Activated CD4-positive, alpha-beta T cell treated with anti-CD3 and anti-CD28 coated beads, Interleukin-2, Interleukin-6, amounts not matched to agents 100 ng/mL and 50 ng/mL, durations not matched to agents 16 hours and 8 hours (primary cell): ENCODE data around the gene RPL9.
"Not testable (repeated sequence)": the region's sequence is repeated elsewhere in the genome, so short reads cannot be mapped to it uniquely, and the experiment has no call there.

Experiments
- DNase-seq: peaks from one replicate; pipeline ENCODE4 v3.0.0-alpha.2; 2020

The RPL9 gene

GRCh38 chr4:39458505-39459300, at the start of gene RPL9, which contains the start of gene LIAS:
Gene RPL9 (minus strand): TSS chr4:39458922. CDS start chr4:39458439, 483 bp downstream.
Gene LIAS (plus strand): TSS chr4:39459056. CDS start chr4:39459118, 62 bp downstream.
- DNase-seq = peak; percentile 96

- no peak for DNase-seq
Observed at GRCh38 chr4:39505581-39505980, 46.9 kb upstream of the RPL9 start.

DNA sequence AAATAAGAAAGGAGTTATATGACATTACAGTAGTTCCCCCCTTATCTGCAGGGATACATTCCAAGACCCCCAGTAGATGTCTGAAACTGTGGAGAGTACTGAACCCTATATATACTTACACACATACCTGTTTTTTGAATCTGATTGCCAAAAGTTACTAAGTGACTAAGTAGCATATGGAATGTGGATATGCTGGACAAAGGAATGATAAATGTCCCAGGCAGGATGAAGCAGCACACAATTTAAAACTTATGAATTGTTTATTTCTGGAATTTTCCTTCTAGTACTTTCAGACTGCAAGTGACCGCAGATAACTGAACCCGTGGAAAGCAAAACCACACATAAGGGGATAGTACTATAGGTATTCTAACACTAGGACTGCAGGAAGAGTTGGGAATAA, 45.8 kb upstream of the RPL9 start:
- DNase-seq = no peak

GRCh38 chr4:39502664-39503035, 43.9 kb upstream of the RPL9 start:
- not testable (repeated sequence) for DNase-seq

GRCh38 chr4:39502019-39502663, 43.4 kb upstream of the RPL9 start:
- DNase-seq = no peak

DNA sequence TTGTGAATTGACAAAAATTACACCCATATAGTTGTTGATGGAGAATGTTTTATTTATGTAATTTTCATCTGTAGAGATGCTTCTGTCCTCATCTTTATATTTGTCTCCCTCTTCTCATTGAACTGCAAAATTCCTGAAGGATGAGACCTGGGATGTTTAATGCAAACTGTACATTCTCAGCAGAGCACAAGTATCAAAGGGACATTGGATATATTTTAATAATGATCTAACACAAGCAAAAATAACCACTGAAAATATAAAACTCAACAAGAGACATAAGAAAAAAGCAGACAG, 40.0 kb upstream of the RPL9 start:
- DNase-seq = no peak

DNA sequence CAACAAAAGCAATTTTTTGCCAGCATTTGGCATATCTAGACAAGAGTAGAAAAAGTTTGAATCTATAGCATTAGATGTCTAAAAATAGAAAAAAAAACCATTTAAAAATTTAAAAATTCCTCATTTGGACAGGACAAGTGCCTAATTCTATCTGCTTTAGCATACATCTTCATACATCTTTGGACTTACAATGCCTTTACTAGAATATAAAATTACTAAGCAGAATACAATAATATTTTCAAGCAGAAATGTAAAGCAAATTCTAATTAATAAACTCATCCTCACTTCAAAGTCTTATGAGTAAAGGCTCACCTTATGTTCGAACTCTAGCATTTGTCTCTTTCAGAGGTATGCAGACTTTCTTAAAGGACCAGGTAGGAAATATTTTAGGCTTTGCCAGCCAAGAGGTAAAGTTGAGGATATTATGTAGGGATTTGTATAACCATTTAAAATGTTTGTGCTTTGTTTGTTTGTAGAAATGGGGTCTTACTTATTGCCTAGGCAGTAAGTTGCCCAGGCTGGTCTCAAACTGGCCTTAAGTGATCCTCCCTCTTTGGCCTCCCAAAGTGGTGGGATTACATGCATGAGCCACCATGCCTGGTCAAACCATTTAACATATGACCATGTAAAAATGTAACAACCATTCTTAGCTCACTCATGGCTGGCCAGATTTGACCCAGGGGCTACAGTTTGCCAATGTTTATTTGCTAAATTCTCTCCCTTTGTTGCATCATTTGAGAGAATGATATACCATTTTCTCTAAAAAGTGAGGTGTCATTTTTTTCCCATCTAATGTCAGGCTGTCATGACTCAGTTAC, 39.4 kb upstream of the RPL9 start:
- no peak for DNase-seq

DNA sequence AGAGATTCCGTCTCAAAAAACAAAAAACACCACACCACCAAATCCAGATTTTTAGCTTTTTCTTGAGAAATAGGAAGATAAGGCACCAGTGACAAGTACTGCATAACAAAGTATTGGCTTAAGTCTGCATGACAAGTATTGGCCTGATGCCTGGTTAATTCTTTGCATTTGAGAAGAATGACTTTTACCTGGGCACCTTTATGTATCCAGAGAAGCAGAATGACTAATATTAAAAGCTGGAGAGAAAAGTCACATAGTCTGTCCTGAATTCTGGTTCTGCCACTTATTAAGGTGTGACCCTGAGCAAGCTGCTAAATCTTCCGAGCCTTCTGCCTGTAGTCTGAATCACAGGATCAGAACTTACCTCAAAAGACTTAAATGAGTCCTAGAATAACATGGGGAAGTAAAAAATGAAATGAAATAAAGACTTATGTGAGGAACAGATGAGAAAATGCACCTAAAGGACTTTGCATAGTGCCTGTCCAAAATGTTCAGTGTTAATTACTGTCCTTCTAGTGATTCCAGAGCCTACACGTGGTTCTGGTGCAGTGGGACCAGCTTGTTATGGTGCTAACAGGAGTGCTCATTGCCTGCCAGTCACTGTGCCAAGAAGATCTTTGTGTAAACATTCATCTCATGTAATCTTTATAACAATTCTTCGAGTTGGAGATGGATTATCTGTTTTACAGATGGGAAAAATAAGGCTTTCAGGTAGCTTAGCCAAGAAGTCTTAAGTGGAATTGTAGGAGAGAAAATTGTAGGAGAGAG, 36.9 kb upstream of the RPL9 start:
- no peak for DNase-seq

- no peak for DNase-seq
Observed at GRCh38 chr4:39494354-39494753, 35.6 kb upstream of the RPL9 start.

- DNase-seq = no peak
Observed at GRCh38 chr4:39490322-39490721, 31.6 kb upstream of the RPL9 start.

- no peak for DNase-seq
Observed at GRCh38 chr4:39486221-39486804, 27.6 kb upstream of the RPL9 start.

GRCh38 chr4:39484582-39485272, 26.0 kb upstream of the RPL9 start:
- DNase-seq = no peak

DNA sequence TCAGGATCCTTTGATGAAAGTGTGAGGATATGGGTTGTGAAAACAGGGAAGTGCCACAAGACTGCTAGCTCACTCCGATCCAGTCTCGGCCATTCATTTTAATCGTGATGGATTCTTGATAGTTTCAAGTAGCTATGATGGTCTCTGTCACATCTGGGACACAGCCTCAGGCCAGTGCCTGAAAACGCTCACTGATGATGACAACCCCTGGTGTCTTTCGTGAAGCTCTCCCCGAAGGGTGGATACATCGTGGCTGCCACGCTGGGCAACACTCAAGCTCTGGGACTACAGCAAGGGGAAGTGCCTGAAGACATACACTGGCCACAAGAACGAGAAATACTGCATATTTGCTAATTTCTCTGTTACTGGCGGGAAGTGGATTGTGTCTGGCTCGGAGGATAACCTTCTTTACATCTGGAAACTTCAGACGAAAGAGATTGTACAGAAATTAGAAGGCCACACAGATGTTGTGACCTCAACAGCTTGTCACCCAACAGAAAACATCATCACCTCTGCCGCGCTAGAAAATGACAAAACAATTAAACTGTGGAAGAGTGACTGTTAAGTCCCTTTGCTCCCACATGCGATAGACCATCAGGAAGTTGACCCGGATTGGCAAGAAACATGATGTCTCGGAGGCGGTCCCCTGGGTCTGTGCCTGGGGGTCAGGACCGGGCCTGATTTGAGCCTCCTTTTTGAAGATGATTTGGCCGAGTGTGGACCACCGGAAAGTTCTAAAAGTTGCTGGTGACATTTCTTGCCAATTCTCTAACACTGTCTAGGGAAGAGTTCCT, 22.4 kb upstream of the RPL9 start:
- DNase-seq = no peak

- no peak for DNase-seq
Observed at GRCh38 chr4:39480251-39480650, 21.5 kb upstream of the RPL9 start.

DNA sequence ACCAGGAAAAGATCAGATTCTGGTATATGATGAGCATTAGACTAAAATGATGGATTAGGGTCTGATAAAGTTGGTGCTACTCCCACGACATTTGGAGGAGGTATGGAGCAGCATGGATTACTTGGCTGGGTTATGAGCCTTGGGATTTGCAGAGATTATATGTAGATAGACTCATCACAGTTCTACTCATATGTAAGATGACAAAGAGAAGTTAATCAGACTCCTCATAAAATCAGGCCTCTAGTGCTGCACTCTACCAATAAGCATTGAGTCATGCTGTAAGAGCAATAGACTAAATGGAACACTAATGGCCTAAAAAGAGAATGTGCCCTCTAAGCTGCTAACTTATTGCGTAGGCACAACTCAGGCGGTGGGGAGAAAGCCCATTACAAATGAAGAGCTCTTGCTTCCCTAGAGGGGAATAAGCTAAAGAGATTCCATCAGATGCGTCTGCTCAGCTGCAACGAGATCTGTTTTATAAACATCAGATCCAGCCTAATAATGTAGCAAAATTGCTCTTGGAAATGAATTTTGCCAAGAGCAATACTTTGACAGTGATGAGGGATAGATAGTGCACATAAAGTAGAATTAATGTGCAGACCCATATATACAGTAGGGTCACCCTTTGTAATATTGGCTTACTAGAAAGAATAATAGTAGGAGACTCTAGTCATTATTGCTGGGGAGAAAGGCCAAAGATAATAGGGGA, 17.6 kb upstream of the RPL9 start:
- DNase-seq = no peak

DNA sequence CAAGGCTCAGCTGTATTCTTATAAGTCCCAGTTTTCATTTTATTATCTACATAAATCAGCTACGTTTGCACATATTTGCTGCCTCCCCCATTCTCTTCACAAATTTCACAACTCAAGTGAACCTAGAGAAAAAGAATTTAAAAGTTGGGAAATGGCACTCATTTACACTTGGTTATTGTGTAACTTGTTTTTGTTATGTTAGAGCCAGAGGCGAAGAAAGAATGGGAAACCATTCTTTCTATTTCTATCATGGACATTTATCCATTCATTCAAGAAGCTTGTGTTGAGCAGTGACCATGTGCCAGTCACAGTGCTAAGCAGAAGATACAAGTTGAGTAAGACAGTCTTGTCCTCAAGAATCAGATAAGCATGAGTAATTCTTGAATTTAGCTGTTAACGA, 13.7 kb upstream of the RPL9 start:
- DNase-seq = no peak

DNA sequence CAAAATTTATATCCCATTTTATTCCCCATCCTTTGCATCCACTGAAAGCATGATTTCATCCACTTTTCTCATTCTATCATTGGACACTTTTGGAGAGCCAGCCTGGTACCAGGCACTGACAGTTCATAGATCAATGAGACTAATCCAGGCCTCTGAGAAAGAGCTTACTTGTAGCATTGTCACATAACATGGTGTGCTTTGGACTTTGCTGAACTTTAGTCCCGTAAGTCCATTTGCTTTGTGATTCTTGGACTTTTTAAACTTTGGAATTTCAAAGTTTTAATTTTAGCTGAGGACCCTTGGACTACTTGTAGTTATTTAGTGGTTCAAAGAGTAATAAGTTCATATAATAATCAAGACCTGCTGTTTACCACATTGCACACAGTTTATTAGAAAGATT, 11.7 kb upstream of the RPL9 start:
- DNase-seq = no peak

GRCh38 chr4:39469429-39470077, 10.8 kb upstream of the RPL9 start:
- peak; percentile 50 for DNase-seq

DNA sequence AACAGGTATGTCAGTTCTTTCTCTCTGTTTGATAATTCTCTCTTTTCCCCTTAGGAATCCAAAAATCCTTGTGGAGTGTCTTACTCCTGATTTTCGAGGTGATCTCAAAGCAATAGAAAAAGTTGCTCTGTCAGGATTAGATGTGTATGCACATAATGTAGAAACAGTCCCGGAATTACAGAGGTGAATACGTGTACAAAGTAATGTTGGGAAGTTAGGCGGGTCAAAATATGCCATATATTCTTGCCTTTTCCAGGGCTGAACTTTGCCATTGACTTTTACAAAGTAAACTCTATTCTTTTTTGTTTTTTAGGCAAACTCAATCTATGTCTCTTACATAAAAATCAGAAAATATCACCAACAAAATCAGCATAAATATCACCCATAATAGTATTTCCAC, 8.7 kb upstream of the RPL9 start:
- DNase-seq = no peak

DNA sequence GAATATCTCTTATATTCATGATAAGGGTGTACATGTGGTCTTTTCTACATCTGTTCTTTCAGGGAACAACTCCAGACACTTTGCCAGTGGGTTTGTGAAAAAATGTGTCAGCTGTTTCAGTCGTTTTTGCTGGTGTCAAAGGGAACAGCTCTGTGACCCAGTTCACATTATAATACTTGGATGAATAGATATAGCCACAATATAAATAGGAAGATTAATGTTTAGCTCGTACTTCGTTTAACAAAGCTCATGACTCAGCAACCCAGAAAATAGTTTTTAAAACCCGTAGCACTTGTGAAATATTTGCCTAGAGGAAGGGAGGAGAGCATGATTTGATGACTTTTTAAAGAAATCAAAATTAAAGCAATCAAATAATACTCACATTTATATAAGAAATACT, 8.0 kb upstream of the RPL9 start:
- no peak for DNase-seq
